SU-DHL-6 (cell line): ENCODE results near the gene CACNB3.

Source experiments
- CTCF ChIP-seq: fragments of 200-600 bp; sonication (generic); IDR thresholded peaks from one replicate; pipeline ENCODE4 v1.5.1; 2017; ENCODE audit warnings: antibody characterized with exemption, mild to moderate bottlenecking, low read length, moderate library complexity; ENCODE audit not compliant: insufficient read depth, poor library complexity, severe bottlenecking
- EZH2phosphoT487 ChIP-seq: fragments of 200-600 bp; sonication (generic), shearing (Covaris generic); conservative IDR thresholded peaks from 2 replicates; pipeline ENCODE4 v1.6.1; 2018; ENCODE audit warnings: mild to moderate bottlenecking, antibody characterized with exemption, low read length, moderate library complexity, mixed read lengths

GRCh38 chr12:48774516-48774915, 43.8 kb upstream of the CACNB3 start:
- no peak for TF ChIP-seq CTCF
- no peak for TF ChIP-seq EZH2phosphoT487
